H9 (cell line): ENCODE measurements around the gene RALBP1. TPM values are rescaled to one million over a fixed set of nuclear protein-coding genes. Genes with fewer than 3 reads are reported as not detected.

Experiments
- DNase-seq: peaks from one replicate; pipeline ENCODE4 v3.0.0-alpha.2; 2017
- H2AFZ ChIP-seq: one replicate; pipeline ENCODE4 v1.6.1; 2013; ENCODE audit warnings: mild to moderate bottlenecking, low read length, control low read depth, moderate library complexity
- H2AK5ac ChIP-seq: 2 replicates; pipeline ENCODE4 v1.6.1; 2013; ENCODE audit warnings: low read length, control low read depth, mixed read lengths; ENCODE audit not compliant: insufficient read length
- H2BK120ac ChIP-seq: one replicate; pipeline ENCODE4 v1.6.1; 2013; ENCODE audit warnings: low read depth, mild to moderate bottlenecking, low read length, control low read depth, inconsistent platforms; ENCODE audit not compliant: poor library complexity, severe bottlenecking
- H2BK12ac ChIP-seq: 2 replicates; pipeline ENCODE4 v1.6.1; 2013; ENCODE audit warnings: low read length, control low read depth, mixed read lengths, low read depth; ENCODE audit not compliant: insufficient read length
- H2BK15ac ChIP-seq: 2 replicates; pipeline ENCODE4 v1.6.1; 2013; ENCODE audit warnings: low read depth, low read length, control low read depth
- H2BK20ac ChIP-seq: one replicate; pipeline ENCODE4 v1.6.1; 2013; ENCODE audit warnings: low read depth, mild to moderate bottlenecking, low read length, control low read depth, inconsistent platforms; ENCODE audit not compliant: poor library complexity, severe bottlenecking
- H2BK5ac ChIP-seq: 2 replicates; pipeline ENCODE4 v1.6.1; 2013; ENCODE audit warnings: low read length, control low read depth, mixed read lengths; ENCODE audit not compliant: insufficient read length
- H3K14ac ChIP-seq: 2 replicates; pipeline ENCODE4 v1.6.1; 2013; ENCODE audit warnings: low read length, control low read depth; ENCODE audit not compliant: insufficient read depth
- H3K18ac ChIP-seq: 2 replicates; pipeline ENCODE4 v1.6.1; 2013; ENCODE audit warnings: low read depth, mild to moderate bottlenecking, mixed read lengths, low read length, control low read depth; ENCODE audit not compliant: insufficient read length
- H3K23ac ChIP-seq: 2 replicates; pipeline ENCODE4 v1.6.1; 2013; ENCODE audit warnings: low read length, control low read depth, mixed read lengths, low read depth; ENCODE audit not compliant: insufficient read length
- H3K23me2 ChIP-seq: 2 replicates; pipeline ENCODE4 v1.6.1; 2013; ENCODE audit warnings: low read depth, mild to moderate bottlenecking, mixed read lengths, low read length, control low read depth; ENCODE audit not compliant: insufficient read length, poor library complexity, severe bottlenecking
- H3K27ac ChIP-seq: 2 replicates; pipeline ENCODE4 v1.5.1; 2013; ENCODE audit warnings: low read length, control low read depth, mixed read lengths, low read depth; ENCODE audit not compliant: insufficient read length
- H3K27me3 ChIP-seq: 2 replicates; pipeline ENCODE4 v1.6.1; 2013; ENCODE audit warnings: low read length, control low read depth, inconsistent platforms; ENCODE audit not compliant: insufficient read depth
- H3K4ac ChIP-seq: 2 replicates; pipeline ENCODE4 v1.6.1; 2013; ENCODE audit warnings: low read depth, mild to moderate bottlenecking, control low read depth, inconsistent platforms, low read length, moderate library complexity
- H3K4me1 ChIP-seq: 2 replicates; pipeline ENCODE4 v1.6.1; 2013; ENCODE audit warnings: low read length, control low read depth, inconsistent platforms; ENCODE audit not compliant: insufficient read depth
- H3K4me2 ChIP-seq: 2 replicates; pipeline ENCODE4 v1.6.1; 2013; ENCODE audit warnings: low read length, control low read depth, mixed read lengths; ENCODE audit not compliant: insufficient read length, insufficient read depth
- H3K56ac ChIP-seq: 2 replicates; pipeline ENCODE4 v1.6.1; 2013; ENCODE audit warnings: low read depth, mild to moderate bottlenecking, mixed read lengths, low read length, control low read depth; ENCODE audit not compliant: insufficient read length
- H3K79me1 ChIP-seq: 2 replicates; pipeline ENCODE4 v1.6.1; 2013; ENCODE audit warnings: low read depth, mild to moderate bottlenecking, moderate library complexity, low read length, control low read depth, inconsistent platforms; ENCODE audit not compliant: insufficient read depth, poor library complexity, severe bottlenecking
- H3K79me2 ChIP-seq: 2 replicates; pipeline ENCODE4 v1.6.1; 2013; ENCODE audit warnings: low read length, control low read depth, inconsistent platforms; ENCODE audit not compliant: insufficient read depth
- H3K9ac ChIP-seq: 2 replicates; pipeline ENCODE4 v1.6.1; 2013; ENCODE audit warnings: low read length, control low read depth, mixed read lengths; ENCODE audit not compliant: insufficient read length; ENCODE audit errors: extremely low read depth
- H3K9me3 ChIP-seq: one replicate; pipeline ENCODE4 v1.6.1; 2013; ENCODE audit warnings: low read depth, low read length, inconsistent platforms; ENCODE audit not compliant: control insufficient read depth
- H3T11ph ChIP-seq: one replicate; pipeline ENCODE4 v1.6.1; 2013; ENCODE audit warnings: mild to moderate bottlenecking, low read length, control low read depth, inconsistent platforms
- H4K20me1 ChIP-seq: one replicate; pipeline ENCODE4 v1.6.1; 2013; ENCODE audit not compliant: control insufficient read depth, insufficient read length, insufficient read depth
- H4K5ac ChIP-seq: 2 replicates; pipeline ENCODE4 v1.6.1; 2013; ENCODE audit warnings: low read depth, mild to moderate bottlenecking, mixed read lengths, low read length, control low read depth; ENCODE audit not compliant: insufficient read length
- H4K8ac ChIP-seq: replicated peaks from 2 replicates; pipeline ENCODE4 v1.6.1; 2013; ENCODE audit warnings: low read length, control low read depth, mixed read lengths, low read depth; ENCODE audit not compliant: insufficient read length
- H4K91ac ChIP-seq: 2 replicates; pipeline ENCODE4 v1.6.1; 2013; ENCODE audit warnings: low read depth, mild to moderate bottlenecking, moderate library complexity, mixed read lengths, low read length, control low read depth; ENCODE audit not compliant: insufficient read length
- H3K27ac Mint-ChIP-seq, 3 experiments: 2 replicates in 2 of 3; 3 replicates in 1 of 3; pipeline ENCODE4 v1.8.0; 2020 to 2021; ENCODE audit warnings: mixed read lengths in 3 of 3, mild to moderate bottlenecking in 1 of 3, moderate library complexity in 1 of 3
- H3K27me3 Mint-ChIP-seq: 2 replicates; pipeline ENCODE4 v1.8.0; 2021; ENCODE audit warnings: low read depth, mild to moderate bottlenecking, moderate library complexity, mixed read lengths
- H3K36me3 Mint-ChIP-seq, 3 experiments: 2 replicates in 2 of 3; 3 replicates in 1 of 3; pipeline ENCODE4 v1.8.0; 2020 to 2021; ENCODE audit warnings: low read depth in 3 of 3, mixed read lengths in 3 of 3; ENCODE audit not compliant: insufficient read depth in 1 of 3
- H3K4me1 Mint-ChIP-seq, 2 experiments: 2 replicates each; pipeline ENCODE4 v1.8.0; 2020; ENCODE audit warnings: mixed read lengths in 2 of 2
- H3K4me3 Mint-ChIP-seq, 2 experiments: 2 replicates in 1 of 2; 3 replicates in 1 of 2; pipeline ENCODE4 v1.8.0; 2020 to 2021; ENCODE audit warnings: mild to moderate bottlenecking in 2 of 2, mixed read lengths in 2 of 2, moderate library complexity in 1 of 2
- H3K9me3 Mint-ChIP-seq, 2 experiments: 2 replicates in 1 of 2; 3 replicates in 1 of 2; pipeline ENCODE4 v1.8.0; 2020; ENCODE audit warnings: mild to moderate bottlenecking in 2 of 2, mixed read lengths in 2 of 2, moderate library complexity in 1 of 2
- CTCF ChIP-seq: fragments of 200-600 bp; sonication (generic); conservative IDR thresholded peaks from 3 replicates; pipeline ENCODE4 v1.8.0; 2021; ENCODE audit warnings: antibody characterized with exemption, mild to moderate bottlenecking
- WGBS: extraction: QIAGEN DNeasy Blood & Tissue Kit; methylation state at CpG from one replicate; pipeline ENCODE4 v1.1.7; 2013; ENCODE audit warnings: missing lambda C conversion rate, low lambda C conversion rate, mixed read lengths; ENCODE audit not compliant: insufficient read length; ENCODE audit errors: extremely low coverage; 5-methylcytosine and 5-hydroxymethylcytosine counted together
- total RNA-seq: library from RNA; stranded (reverse); gene quantifications from 2 replicates; pipeline ENCODE4 v1.2.1, GENCODE V29; 2021

RALBP1 gene
- total RNA-seq, 1 experiment from 2014 or later: 51.0 TPM

GRCh38 chr18:9444549-9444948 is 30.8 kb upstream of the RALBP1 start:
- peaks cover 4 to 19% (median 12%) of the 10 kb centered on the region in 3 experiments; a peak in 6 of 7 replicates for H3K36me3 Mint-ChIP-seq
- no peak overlapping the region for H3K4me2 ChIP-seq
- no peak overlapping the region for H2BK5ac ChIP-seq
- no peak overlapping the region for H2AK5ac ChIP-seq
- H3K27me3 ChIP-seq: no peaks in the 10 kb centered on the region
- H3K27me3 Mint-ChIP-seq: no peaks in the 10 kb centered on the region; the same call in 1 of the 2 replicates
- TF ChIP-seq CTCF: no peak
- no peaks in the 10 kb centered on the region for H3K79me2 ChIP-seq
- no peak overlapping the region for H3K14ac ChIP-seq
- no peak overlapping the region for H4K5ac ChIP-seq
- no peak overlapping the region for H3K27ac ChIP-seq
- H3K27ac Mint-ChIP-seq: no peak overlapping the region
- no peak overlapping the region for H3K23ac ChIP-seq
- H3K9me3 Mint-ChIP-seq: peaks cover 15 to 23% of the 10 kb centered on the region in 2 experiments
- no peaks in the 10 kb centered on the region for H3K23me2 ChIP-seq
- H4K91ac ChIP-seq: no peak overlapping the region
- no peak overlapping the region for H2BK12ac ChIP-seq
- H3K4me3 Mint-ChIP-seq: no peak overlapping the region
- no peak overlapping the region for H4K8ac ChIP-seq
- WGBS: no CpG with 5 or more reads among the region's 3 CpGs
- no peak overlapping the region for H3K18ac ChIP-seq
- no peak overlapping the region for H2BK15ac ChIP-seq
- H3K4me1 ChIP-seq: no peaks in the 10 kb centered on the region
- H2BK20ac ChIP-seq: no peak overlapping the region
- no peaks in the 10 kb centered on the region for H3K79me1 ChIP-seq
- H3K4me1 Mint-ChIP-seq: no peaks in the 10 kb centered on the region
- no peak overlapping the region for H3K9ac ChIP-seq
- no peak overlapping the region for H2BK120ac ChIP-seq
- H3K56ac ChIP-seq: no peak overlapping the region
- H3K4ac ChIP-seq: no peak overlapping the region
- no peak overlapping the region for H2AFZ ChIP-seq
- no peak for DNase-seq
- no peaks in the 10 kb centered on the region for H3K9me3 ChIP-seq
- no peaks in the 10 kb centered on the region for H4K20me1 ChIP-seq
- H3T11ph ChIP-seq: no peak overlapping the region
